ENCODE results near the gene AQP5. TPM values are rescaled to one million over a fixed set of nuclear protein-coding genes. Genes with fewer than 3 reads are reported as not detected.
A peak's percentile ranks its signal among the peaks of the same experiment; 100 is the strongest.

Gene AQP5
- total RNA-seq, 1 donor from 2014 or later = not detected

GRCh38 chr12:49967042-49967776 lies 5.5 kb downstream of the AQP5 start:
- intact Hi-C loops (cut with micrococcal nuclease) = loop anchor here (1.0 to 5.0 kb wide), 8 partner anchors 22 to 208 kb away; partner anchors contain the start of gene RACGAP1
- Mint-ChIP-seq H3K27ac (peak overlapping the region; percentile 69), H3K4me3 (peak overlapping the region; percentile 67), H3K9me3 (no peaks in the 10 kb centered on the region), H3K36me3 (ENCODE audit: low read depth) (no peaks in the 10 kb centered on the region), H3K4me1 (ENCODE audit: low read depth) (no peaks in the 10 kb centered on the region), H3K27me3 (ENCODE audit: insufficient read depth) (peaks cover 34% of the 10 kb centered on the region)
- peak; percentile 83 for DNase-seq (ENCODE audit: low spot score)

- H3K27ac Mint-ChIP-seq = no peak overlapping the region
- no peaks in the 10 kb centered on the region for H3K4me1 Mint-ChIP-seq (ENCODE audit: low read depth)
- intact Hi-C loops (cut with micrococcal nuclease) = loop anchor here (1.0 to 5.0 kb wide), 8 partner anchors 23 to 207 kb away; partner anchors contain the start of gene RACGAP1
- H3K27me3 Mint-ChIP-seq (ENCODE audit: insufficient read depth) = peaks cover 30% of the 10 kb centered on the region
- H3K4me3 Mint-ChIP-seq = peak overlapping the region; percentile 52
- H3K9me3 Mint-ChIP-seq = no peaks in the 10 kb centered on the region
- no peaks in the 10 kb centered on the region for H3K36me3 Mint-ChIP-seq (ENCODE audit: low read depth)
- no peak for DNase-seq (ENCODE audit: low spot score)
Observed at GRCh38 chr12:49967777-49968250, 6.1 kb downstream of the AQP5 start.

GRCh38 chr12:49968471-49968870 lies 6.8 kb downstream of the AQP5 start:
- no peak for DNase-seq (ENCODE audit: low spot score)
- H3K27me3 Mint-ChIP-seq (ENCODE audit: insufficient read depth) = peaks cover 24% of the 10 kb centered on the region
- no peaks in the 10 kb centered on the region for H3K9me3 Mint-ChIP-seq
- H3K4me3 Mint-ChIP-seq = no peak overlapping the region
- H3K36me3 Mint-ChIP-seq (ENCODE audit: low read depth) = no peaks in the 10 kb centered on the region
- H3K27ac Mint-ChIP-seq = no peak overlapping the region
- H3K4me1 Mint-ChIP-seq (ENCODE audit: low read depth) = no peaks in the 10 kb centered on the region
- intact Hi-C loops (cut with micrococcal nuclease) = loop anchor here (5.0 kb wide), 1 partner anchor 191 kb away; no protein-coding TSS in a partner anchor

- Mint-ChIP-seq H3K4me1 (ENCODE audit: low read depth) (no peaks in the 10 kb centered on the region), H3K27me3 (ENCODE audit: insufficient read depth) (peaks cover 20% of the 10 kb centered on the region), H3K9me3 (no peaks in the 10 kb centered on the region), H3K36me3 (ENCODE audit: low read depth) (no peaks in the 10 kb centered on the region), H3K27ac (no peak overlapping the region), H3K4me3 (no peak overlapping the region)
- DNase-seq (ENCODE audit: low spot score) = no peak
- intact Hi-C loops (cut with micrococcal nuclease) = loop anchor here (5.0 kb wide), 1 partner anchor 192 kb away; no protein-coding TSS in a partner anchor
Observed at GRCh38 chr12:49969027-49969426, 7.4 kb downstream of the AQP5 start.

- intact Hi-C loops (cut with micrococcal nuclease) = loop anchor here (5.0 kb wide), 1 partner anchor 193 kb away; no protein-coding TSS in a partner anchor
- Mint-ChIP-seq H3K27me3 (ENCODE audit: insufficient read depth) (peaks cover 13% of the 10 kb centered on the region), H3K36me3 (ENCODE audit: low read depth) (no peaks in the 10 kb centered on the region)
Observed at GRCh38 chr12:49969651-49970429, 8.2 kb downstream of the AQP5 start.

GRCh38 chr12:49970658-49971057 lies 9.0 kb downstream of the AQP5 start:
- H3K4me3 Mint-ChIP-seq = no peak overlapping the region
- H3K36me3 Mint-ChIP-seq (ENCODE audit: low read depth) = no peaks in the 10 kb centered on the region
- no peaks in the 10 kb centered on the region for H3K4me1 Mint-ChIP-seq (ENCODE audit: low read depth)
- H3K9me3 Mint-ChIP-seq = no peaks in the 10 kb centered on the region
- DNase-seq (ENCODE audit: low spot score) = no peak
- H3K27ac Mint-ChIP-seq = no peak overlapping the region
- intact Hi-C loops (cut with micrococcal nuclease) = no loop called here
- H3K27me3 Mint-ChIP-seq (ENCODE audit: insufficient read depth) = peaks cover 8% of the 10 kb centered on the region

More at GRCh38 chr12:49969651-49970429, 8.2 kb downstream of the AQP5 start:
- no peaks in the 10 kb centered on the region for H3K4me1 Mint-ChIP-seq (ENCODE audit: low read depth)
- no peak overlapping the region for H3K4me3 Mint-ChIP-seq
- H3K27ac Mint-ChIP-seq = no peak overlapping the region
- DNase-seq (ENCODE audit: low spot score) = no peak
- no peaks in the 10 kb centered on the region for H3K9me3 Mint-ChIP-seq

- Mint-ChIP-seq H3K4me3 (no peak overlapping the region), H3K27ac (no peak overlapping the region), H3K27me3 (ENCODE audit: insufficient read depth) (peaks cover 6% of the 10 kb centered on the region), H3K9me3 (no peaks in the 10 kb centered on the region), H3K36me3 (ENCODE audit: low read depth) (no peaks in the 10 kb centered on the region), H3K4me1 (ENCODE audit: low read depth) (no peaks in the 10 kb centered on the region)
- DNase-seq (ENCODE audit: low spot score) = no peak
- intact Hi-C loops (cut with micrococcal nuclease) = no loop called here
Observed at GRCh38 chr12:49971141-49971540, 9.5 kb downstream of the AQP5 start.

- no peak for DNase-seq (ENCODE audit: low spot score)
- H3K36me3 Mint-ChIP-seq (ENCODE audit: low read depth) = no peaks in the 10 kb centered on the region
- intact Hi-C loops (cut with micrococcal nuclease) = no loop called here
- H3K4me1 Mint-ChIP-seq (ENCODE audit: low read depth) = no peaks in the 10 kb centered on the region
- no peaks in the 10 kb centered on the region for H3K9me3 Mint-ChIP-seq
- peaks cover 1% of the 10 kb centered on the region for H3K27me3 Mint-ChIP-seq (ENCODE audit: insufficient read depth)
- no peak overlapping the region for H3K27ac Mint-ChIP-seq
- no peak overlapping the region for H3K4me3 Mint-ChIP-seq
Observed at GRCh38 chr12:49972129-49972528, 10.5 kb downstream of the AQP5 start.

GRCh38 chr12:49972641-49973360 lies 11.1 kb downstream of the AQP5 start, which contains the start of gene AQP6:
Gene AQP6 (plus strand): TSS chr12:49972947. CDS start chr12:49973174, 227 bp downstream.
- no peak within 1 kb of the TSS for H3K4me3 Mint-ChIP-seq
- H3K4me1 Mint-ChIP-seq (ENCODE audit: low read depth) = no peaks in the 10 kb centered on the region
- no peak for DNase-seq (ENCODE audit: low spot score)
- no peaks in the 10 kb centered on the region for H3K9me3 Mint-ChIP-seq
- intact Hi-C loops (cut with micrococcal nuclease) = no loop called here
- no peaks in the 10 kb centered on the region for H3K27me3 Mint-ChIP-seq (ENCODE audit: insufficient read depth)
- H3K36me3 Mint-ChIP-seq (ENCODE audit: low read depth) = no peaks in the 10 kb centered on the region
- no peak within 1 kb of the TSS for H3K27ac Mint-ChIP-seq

- Mint-ChIP-seq H3K9me3 (no peaks in the 10 kb centered on the region), H3K4me3 (no peak overlapping the region), H3K36me3 (ENCODE audit: low read depth) (no peaks in the 10 kb centered on the region), H3K4me1 (ENCODE audit: low read depth) (no peaks in the 10 kb centered on the region), H3K27me3 (ENCODE audit: insufficient read depth) (no peaks in the 10 kb centered on the region), H3K27ac (no peak overlapping the region)
- no peak for DNase-seq (ENCODE audit: low spot score)
- intact Hi-C loops (cut with micrococcal nuclease) = no loop called here
Observed at GRCh38 chr12:49973361-49973830, 11.7 kb downstream of the AQP5 start.

- H3K4me1 Mint-ChIP-seq (ENCODE audit: low read depth) = no peaks in the 10 kb centered on the region
- no peaks in the 10 kb centered on the region for H3K9me3 Mint-ChIP-seq
- DNase-seq (ENCODE audit: low spot score) = no peak
- no peaks in the 10 kb centered on the region for H3K36me3 Mint-ChIP-seq (ENCODE audit: low read depth)
- H3K27me3 Mint-ChIP-seq (ENCODE audit: insufficient read depth) = no peaks in the 10 kb centered on the region
- H3K27ac Mint-ChIP-seq = no peak overlapping the region
- no peak overlapping the region for H3K4me3 Mint-ChIP-seq
- intact Hi-C loops (cut with micrococcal nuclease) = no loop called here
Observed at GRCh38 chr12:49974231-49974675, 12.6 kb downstream of the AQP5 start.

GRCh38 chr12:49974677-49975317 lies 13.1 kb downstream of the AQP5 start:
- H3K4me1 Mint-ChIP-seq (ENCODE audit: low read depth) = no peaks in the 10 kb centered on the region
- no peaks in the 10 kb centered on the region for H3K27me3 Mint-ChIP-seq (ENCODE audit: insufficient read depth)
- no peak for DNase-seq (ENCODE audit: low spot score)
- H3K4me3 Mint-ChIP-seq = no peak overlapping the region
- H3K9me3 Mint-ChIP-seq = no peaks in the 10 kb centered on the region
- no peaks in the 10 kb centered on the region for H3K36me3 Mint-ChIP-seq (ENCODE audit: low read depth)
- peak overlapping the region; percentile 10 for H3K27ac Mint-ChIP-seq
- intact Hi-C loops (cut with micrococcal nuclease) = no loop called here
